NCI-H128 (cell line): ENCODE results near the gene VWA8.
"Not testable (repeated sequence)": the region's sequence is repeated elsewhere in the genome, so short reads cannot be mapped to it uniquely, and the experiment has no call there.

Source experiments
- DNase-seq: peaks from one replicate; lab custom pipeline; 2025; ENCODE audit not compliant: unreplicated experiment; lab: John Stamatoyannopoulos, UW

The VWA8 gene

GRCh38 chr13:41542281-41542680, 418.6 kb downstream of the VWA8 start:
- DNase-seq: no peak

DNA sequence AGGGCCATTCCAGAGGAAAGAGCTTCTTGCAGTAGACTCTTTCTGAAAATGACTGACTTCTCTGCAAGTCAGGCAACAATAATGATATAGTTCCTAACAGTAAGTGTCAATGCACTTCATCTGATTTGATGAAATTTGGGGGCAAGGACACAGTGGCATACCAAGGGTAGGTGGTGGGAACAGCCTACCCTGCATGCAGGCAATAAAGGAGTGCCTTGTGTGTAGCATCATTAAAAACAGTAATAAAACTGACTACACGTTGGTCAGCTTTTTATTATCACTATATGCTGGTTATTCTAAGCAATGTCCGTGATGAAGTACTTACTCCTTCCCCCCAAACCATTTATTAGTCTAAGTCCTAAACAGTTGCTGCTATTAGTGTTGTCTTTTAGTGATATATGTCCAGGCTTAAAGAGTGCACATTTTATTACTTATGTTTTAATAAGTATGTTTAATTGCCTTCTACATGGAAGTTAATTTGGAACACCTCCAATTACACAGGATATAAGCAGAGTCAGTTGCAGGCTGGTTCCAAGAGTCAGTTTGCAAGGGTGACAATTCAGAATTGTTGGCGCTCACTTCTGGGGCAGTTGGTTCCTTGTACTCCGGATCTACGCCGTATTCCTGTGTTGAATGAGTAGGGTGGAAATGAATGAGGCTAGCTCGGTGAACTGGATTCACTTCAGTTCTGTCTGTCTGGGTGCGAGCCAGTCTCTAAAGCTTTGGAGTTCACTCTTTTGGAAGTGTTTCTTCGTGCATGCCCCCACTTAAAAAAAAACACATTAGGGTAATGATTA, 419.6 kb downstream of the VWA8 start:
- no peak for DNase-seq

DNA sequence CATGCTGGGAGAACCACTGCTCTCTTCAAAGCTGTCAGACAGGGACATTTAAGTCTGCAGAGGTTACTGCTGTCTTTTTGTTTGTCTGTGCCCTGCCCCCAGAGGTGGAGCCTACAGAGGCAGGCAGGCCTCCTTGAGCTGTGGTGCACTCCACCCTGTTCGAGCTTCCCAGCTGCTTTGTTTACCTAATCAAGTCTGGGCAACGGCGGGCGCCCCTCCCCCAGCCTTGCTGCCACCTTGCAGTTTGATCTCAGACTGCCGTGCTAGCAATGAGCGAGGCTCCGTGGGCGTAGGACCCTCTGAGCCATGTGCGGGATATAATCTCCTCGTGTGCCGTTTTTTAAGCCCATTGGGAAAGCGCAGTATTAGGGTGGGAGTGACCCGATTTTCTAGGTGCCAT, 420.7 kb downstream of the VWA8 start:
- not testable (repeated sequence) for DNase-seq

DNA sequence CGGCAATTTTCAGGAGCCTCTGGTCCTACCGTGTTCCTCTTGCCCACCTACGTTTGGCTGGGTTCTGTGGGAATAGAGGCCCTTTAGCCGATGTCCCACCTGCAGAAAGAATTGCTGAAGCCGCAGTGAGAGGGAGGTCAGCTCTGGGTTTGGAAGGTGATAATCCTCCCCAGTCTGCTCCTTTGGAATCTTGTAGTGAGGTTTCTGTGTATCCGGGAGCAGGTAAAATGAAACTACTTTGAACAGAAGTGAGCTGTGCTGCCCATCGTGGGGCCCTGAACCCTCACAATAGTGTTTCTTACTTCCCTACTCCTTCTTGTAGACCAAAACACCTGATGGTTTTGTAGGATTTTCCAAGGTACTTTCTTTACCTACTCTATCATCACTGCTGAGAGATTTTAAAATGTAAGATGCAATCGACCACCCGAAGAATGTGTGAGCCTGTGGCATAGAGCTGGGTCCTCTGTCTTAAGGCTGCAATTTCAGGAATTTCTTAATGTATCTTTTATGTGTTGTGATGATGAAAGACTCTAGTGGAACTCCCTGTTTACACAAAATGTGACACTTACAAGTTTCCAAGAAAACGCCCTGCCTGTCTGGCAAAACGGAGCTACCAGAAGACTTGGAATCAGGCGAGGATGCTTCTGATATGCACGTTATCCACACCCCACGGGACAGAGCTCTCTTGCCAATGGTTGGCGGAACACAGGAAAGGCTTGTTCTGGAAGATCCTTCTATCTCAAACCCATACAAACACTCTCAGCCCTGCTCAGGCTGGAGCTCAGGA, 427.4 kb downstream of the VWA8 start:
- no peak for DNase-seq

- DNase-seq: no peak
Measured at GRCh38 chr13:41528021-41528420, 432.9 kb downstream of the VWA8 start.

DNA sequence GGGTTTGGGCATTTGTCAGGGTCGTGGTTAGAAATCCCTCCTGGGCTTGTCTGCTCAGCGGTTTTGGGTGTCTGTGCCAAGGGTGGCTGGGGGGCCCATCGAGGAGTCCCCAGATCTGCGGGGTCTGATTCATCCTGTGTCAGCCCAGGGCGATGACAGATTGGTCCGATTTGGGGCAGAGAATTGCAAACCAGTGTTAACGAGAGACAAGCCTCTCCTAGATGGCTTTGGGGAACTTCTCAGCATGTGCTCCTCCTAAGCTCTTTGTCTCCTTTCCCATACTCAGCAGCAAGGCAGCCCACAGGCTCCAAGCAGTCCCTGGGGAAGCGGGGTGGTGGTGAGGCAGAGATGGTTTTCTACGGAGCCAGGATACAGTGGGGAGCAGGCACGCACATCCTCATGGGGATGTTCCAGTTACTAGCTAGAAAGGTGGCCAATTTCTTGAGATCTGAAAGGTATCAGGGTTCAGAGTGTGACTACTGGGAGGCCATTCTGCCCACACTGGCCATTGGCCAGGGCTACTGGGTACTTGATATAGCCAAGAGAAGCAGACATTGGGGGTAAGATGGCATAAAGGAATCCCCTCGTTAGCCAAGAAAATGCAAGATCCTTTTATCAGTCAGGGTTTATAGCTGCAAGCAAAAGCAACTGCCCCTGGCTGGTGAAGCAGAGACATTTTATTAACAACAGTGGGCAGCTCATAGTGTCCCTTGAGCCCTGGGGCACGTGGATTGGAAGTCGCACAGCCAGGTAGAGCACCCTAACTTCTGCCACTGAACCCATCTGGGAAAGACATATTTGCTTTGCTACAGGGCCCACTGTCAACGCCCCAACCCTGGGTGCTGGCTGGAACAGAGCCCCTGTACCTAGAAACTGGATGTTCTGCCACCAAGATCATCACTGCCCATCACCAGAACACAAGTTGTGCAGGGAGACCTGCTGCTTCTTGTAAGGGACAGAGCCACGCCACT, 440.0 kb downstream of the VWA8 start:
- DNase-seq: no peak

- no peak for DNase-seq
Measured at GRCh38 chr13:41520016-41520659, 440.8 kb downstream of the VWA8 start.
